Ishikawa (cell line): Measurements from ENCODE around the gene ARFRP1.

Experiments
- CEBPB ChIP-seq: IDR thresholded peaks from 2 replicates; pipeline ENCODE4 v1.6.1; 2012
- CREB1 ChIP-seq: IDR thresholded peaks from 2 replicates; pipeline ENCODE4 v1.6.1; 2012; ENCODE audit warnings: low read depth
- EGR1 ChIP-seq: IDR thresholded peaks from 2 replicates; pipeline ENCODE4 v1.6.1; 2012
- EP300 ChIP-seq: IDR thresholded peaks from 2 replicates; pipeline ENCODE4 v1.6.1; 2012; ENCODE audit warnings: borderline replicate concordance
- FOXM1 ChIP-seq: IDR thresholded peaks from 2 replicates; pipeline ENCODE4 v1.6.1; 2012; ENCODE audit warnings: low read depth, borderline replicate concordance
- NFIC ChIP-seq: IDR thresholded peaks from 2 replicates; pipeline ENCODE4 v1.6.1; 2012
- RAD21 ChIP-seq: IDR thresholded peaks from 2 replicates; pipeline ENCODE4 v1.6.1; 2012; ENCODE audit warnings: low read depth
- REST ChIP-seq: IDR thresholded peaks from 2 replicates; pipeline ENCODE4 v1.6.1; 2012; ENCODE audit warnings: low read depth, mild to moderate bottlenecking
- TAF1 ChIP-seq: IDR thresholded peaks from 2 replicates; pipeline ENCODE4 v1.6.1; 2012; ENCODE audit warnings: low read depth, mild to moderate bottlenecking
- TCF12 ChIP-seq: IDR thresholded peaks from 2 replicates; pipeline ENCODE4 v1.6.1; 2012; ENCODE audit warnings: low read depth
- TEAD4 ChIP-seq: IDR thresholded peaks from 2 replicates; pipeline ENCODE4 v1.6.1; 2012
- USF1 ChIP-seq: IDR thresholded peaks from 2 replicates; pipeline ENCODE4 v1.6.1; 2012
- YY1 ChIP-seq: IDR thresholded peaks from 2 replicates; pipeline ENCODE4 v1.6.1; 2012; ENCODE audit warnings: low read depth
- ZBTB7A ChIP-seq: IDR thresholded peaks from 2 replicates; pipeline ENCODE4 v1.6.1; 2012; ENCODE audit warnings: low read depth
- TF ChIP-seq, protein P1 (sequence below): IDR thresholded peaks from 2 replicates; pipeline ENCODE4 v1.6.1; 2012

ARFRP1 gene

GRCh38 chr20:63679799-63680305 lies 27.9 kb downstream of the ARFRP1 start:
- TF ChIP-seq EGR1 (no peak), YY1 (no peak), EP300 (no peak), FOXM1 (no peak)
- TF ChIP-seq, protein P1, sequence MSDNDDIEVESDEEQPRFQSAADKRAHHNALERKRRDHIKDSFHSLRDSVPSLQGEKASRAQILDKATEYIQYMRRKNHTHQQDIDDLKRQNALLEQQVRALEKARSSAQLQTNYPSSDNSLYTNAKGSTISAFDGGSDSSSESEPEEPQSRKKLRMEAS, result no peak

DNA sequence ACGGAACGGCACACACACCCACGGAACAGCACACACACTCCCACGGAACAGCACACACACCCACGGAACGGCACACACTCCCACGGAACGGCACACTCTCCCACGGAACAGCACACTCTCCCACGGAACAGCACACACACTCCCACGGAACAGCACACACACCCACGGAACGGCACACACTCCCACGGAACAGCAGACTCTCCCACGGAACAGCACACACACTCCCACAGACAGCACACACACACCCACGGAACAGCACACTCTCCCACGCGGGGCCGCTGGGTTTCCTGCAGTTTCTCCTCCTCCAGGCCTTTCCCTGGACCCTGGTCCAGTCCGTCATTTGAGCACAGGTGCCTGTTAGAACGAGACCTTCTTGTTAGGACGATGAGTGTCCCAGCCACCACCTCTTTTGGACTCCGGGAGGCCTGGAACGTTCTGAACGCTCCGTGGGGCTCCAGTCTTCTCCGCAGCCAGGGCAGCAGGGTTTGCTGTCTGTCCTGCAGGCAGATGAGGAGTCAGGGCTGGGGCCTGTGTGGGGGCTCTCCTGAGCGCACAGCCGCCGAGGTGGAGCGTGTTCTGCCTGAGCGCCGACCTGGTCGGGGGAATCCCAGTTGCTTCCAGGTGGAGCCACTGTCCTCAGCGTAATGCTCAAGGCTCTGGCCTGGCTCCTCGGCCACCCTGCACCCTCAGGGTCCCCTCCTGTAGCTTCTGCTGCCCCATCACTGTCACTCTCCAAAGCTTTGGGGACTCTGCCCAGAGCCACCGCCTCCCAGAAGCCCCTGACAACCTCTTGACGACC lies 28.9 kb downstream of the ARFRP1 start:
- no peak for TF ChIP-seq REST
- TF ChIP-seq EP300, result no peak
- no peak for TF ChIP-seq TEAD4
- no peak for TF ChIP-seq EGR1
- TF ChIP-seq TCF12, result no peak
- TF ChIP-seq, protein P1, result no peak
- TF ChIP-seq CREB1, result no peak
- no peak for TF ChIP-seq TAF1
- no peak for TF ChIP-seq FOXM1
- TF ChIP-seq RAD21, result no peak
- TF ChIP-seq NFIC, result no peak
- TF ChIP-seq ZBTB7A, result no peak
- TF ChIP-seq YY1, result no peak
- TF ChIP-seq USF1, result no peak

DNA sequence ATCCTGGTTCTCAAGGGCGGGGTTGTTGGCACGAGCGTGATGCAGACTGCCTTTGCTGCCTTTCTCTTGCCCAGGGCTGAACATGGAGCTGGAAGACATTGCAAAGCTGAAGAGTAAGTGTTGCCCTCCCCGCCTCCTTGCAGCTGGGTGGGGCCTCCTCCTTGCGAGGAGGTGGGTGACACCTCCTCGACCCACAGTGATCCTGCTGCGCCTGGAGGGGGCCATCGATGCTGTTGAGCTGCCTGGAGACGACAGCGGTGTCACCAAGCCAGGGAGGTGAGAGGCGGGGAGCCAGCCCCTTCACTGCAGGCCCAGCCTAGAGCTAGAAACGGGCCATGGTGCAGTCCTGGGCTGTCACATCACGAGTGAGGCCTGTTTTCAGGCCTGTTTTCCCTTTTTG lies 29.7 kb downstream of the ARFRP1 start:
- TF ChIP-seq, protein P1, result no peak
- TF ChIP-seq ZBTB7A (no peak), CEBPB (no peak), USF1 (no peak), TCF12 (no peak), FOXM1 (no peak), REST (no peak), TAF1 (no peak), TEAD4 (no peak), EGR1 (no peak), CREB1 (no peak)

- TF ChIP-seq RAD21, result no peak
- no peak for TF ChIP-seq EP300
- no peak for TF ChIP-seq TEAD4
- no peak for TF ChIP-seq YY1
- TF ChIP-seq, protein P1, result no peak
- no peak for TF ChIP-seq NFIC
- TF ChIP-seq USF1, result no peak
- TF ChIP-seq CREB1, result no peak
- TF ChIP-seq REST, result no peak
- TF ChIP-seq TAF1, result no peak
- no peak for TF ChIP-seq TCF12
- no peak for TF ChIP-seq EGR1
- TF ChIP-seq CEBPB, result no peak
- no peak for TF ChIP-seq ZBTB7A
- TF ChIP-seq FOXM1, result no peak
Measured at GRCh38 chr20:63675681-63676368, 32.0 kb downstream of the ARFRP1 start.
